Gastroesophageal sphincter (tissue), 4 donors: ENCODE measurements around the gene TCF12. TPM values are rescaled to one million over a fixed set of nuclear protein-coding genes. Genes with fewer than 3 reads are reported as not detected.

Experiments
- ATAC-seq: fragments of 150-250 bp; one replicate; pipeline ENCODE4 v1.9.1; 2016; ENCODE audit warnings: mild to moderate bottlenecking, moderate library complexity
- H3K27ac ChIP-seq, 4 donors: fragments of 200-600 bp; sonication (generic) in 3 of 4; 1 replicate in 3 of 4; 2 replicates in 1 of 4; pipeline ENCODE4 v1.5.1; 2016 to 2019
- H3K27me3 ChIP-seq: fragments of 200-600 bp; sonication (generic); one replicate; pipeline ENCODE4 v1.5.1; 2019
- H3K36me3 ChIP-seq, 2 donors: fragments of 200-600 bp; sonication (generic); one replicate each; pipeline ENCODE4 v1.5.1; 2019; ENCODE audit warnings: control low read depth in 1 of 2
- H3K4me1 ChIP-seq, 3 donors: fragments of 200-600 bp; sonication (generic); 1 replicate in 2 of 3; 2 replicates in 1 of 3; pipeline ENCODE4 v1.5.1; 2016 to 2019; ENCODE audit warnings: control low read depth in 2 of 3
- H3K4me3 ChIP-seq, 2 donors: fragments of 200-600 bp; sonication (generic); one replicate each; pipeline ENCODE4 v1.5.1; 2019; ENCODE audit warnings: mild to moderate bottlenecking in 1 of 2, moderate library complexity in 1 of 2
- H3K9me3 ChIP-seq, 3 donors: fragments of 200-600 bp; sonication (generic); one replicate each; pipeline ENCODE4 v1.5.1; 2017 to 2019; ENCODE audit warnings: control low read depth in 2 of 3
- CTCF ChIP-seq, 4 experiments: fragments of 200-600 bp in 2 of 4; fragments of 450-650 bp in 2 of 4; sonication (generic) in 1 of 4; IDR thresholded peaks; one replicate each; pipeline ENCODE4 v1.5.1; 2017 to 2019; ENCODE audit warnings: antibody characterized with exemption in 4 of 4, mild to moderate bottlenecking in 2 of 4, moderate library complexity in 2 of 4
- EP300 ChIP-seq: sonication (generic); formaldehyde crosslinking; IDR thresholded peaks from one replicate; pipeline ENCODE4 v1.6.1; 2017; ENCODE audit warnings: antibody characterized with exemption, mild to moderate bottlenecking
- POLR2A ChIP-seq, 2 donors: fragments of 450-650 bp; IDR thresholded peaks; one replicate each; pipeline ENCODE4 v1.6.1; 2017; ENCODE audit warnings: antibody characterized with exemption in 2 of 2, mild to moderate bottlenecking in 2 of 2, moderate library complexity in 1 of 2
- POLR2AphosphoS5 ChIP-seq: sonication (generic); formaldehyde crosslinking; IDR thresholded peaks from one replicate; pipeline ENCODE4 v1.6.1; 2017; ENCODE audit warnings: antibody characterized with exemption
- WGBS, 2 donors: methylation state at CpG; one replicate each; pipeline ENCODE4 v1.1.5; 2018; ENCODE audit warnings: low coverage in 1 of 2; 5-methylcytosine and 5-hydroxymethylcytosine counted together
- total RNA-seq, 4 donors: library from RNA; depleted of rRNA; stranded (reverse); fragments of >200 nt; gene quantifications; one replicate each; pipeline ENCODE4 v1.1.0, GENCODE V29; 2016

The TCF12 gene
- total RNA-seq, 4 donors from 2014 or later = 78.1 to 194 (median 154) TPM

GRCh38 chr15:57280464-57280863, 362.0 kb downstream of the TCF12 start:
- no peak for ATAC-seq
- Histone ChIP-seq H3K27ac (no peak overlapping the region), H3K4me1 (no peaks in the 10 kb centered on the region), H3K4me3 (no peak overlapping the region), H3K36me3 (peaks cover 4 to 85% of the 10 kb centered on the region in 2 donors), H3K9me3 (no peaks in the 10 kb centered on the region), H3K27me3 (no peaks in the 10 kb centered on the region)
- WGBS, 2 donors = 84 to 95% methylated on average over 3 of the region's 3 CpGs
- TF ChIP-seq POLR2A (IDR thresholded peaks at IDR 0.05) (no peak), EP300 (no peak), POLR2AphosphoS5 (no peak), CTCF (IDR thresholded peaks at IDR 0.05) (no peak)

- WGBS, 2 donors = 86 to 88% methylated on average over 5 to 8 of the region's 8 CpGs
- Histone ChIP-seq H3K4me3 (no peak overlapping the region), H3K27ac (no peak overlapping the region), H3K4me1 (no peaks in the 10 kb centered on the region), H3K9me3 (no peaks in the 10 kb centered on the region), H3K27me3 (no peaks in the 10 kb centered on the region), H3K36me3 (peaks cover 4 to 85% of the 10 kb centered on the region in 2 donors)
- ATAC-seq = no peak
- TF ChIP-seq POLR2A (IDR thresholded peaks at IDR 0.05) (no peak), EP300 (no peak), CTCF (IDR thresholded peaks at IDR 0.05) (no peak), POLR2AphosphoS5 (no peak)
Measured at GRCh38 chr15:57281321-57281720, 362.9 kb downstream of the TCF12 start.

- no peaks in the 10 kb centered on the region for H3K4me1 ChIP-seq
- H3K4me3 ChIP-seq = no peak overlapping the region
- no peak for ATAC-seq
- peaks cover 4 to 86% of the 10 kb centered on the region in 2 donors for H3K36me3 ChIP-seq
- WGBS, 2 donors = 80 to 96% methylated on average over 3 of the region's 3 CpGs
- TF ChIP-seq EP300 (no peak), POLR2A (IDR thresholded peaks at IDR 0.05) (no peak), CTCF (IDR thresholded peaks at IDR 0.05) (no peak), POLR2AphosphoS5 (no peak)
- H3K9me3 ChIP-seq = no peaks in the 10 kb centered on the region
- H3K27me3 ChIP-seq = no peaks in the 10 kb centered on the region
- H3K27ac ChIP-seq = no peak overlapping the region
Measured at GRCh38 chr15:57282686-57283085, 364.2 kb downstream of the TCF12 start.

GRCh38 chr15:57283774-57284503, 365.5 kb downstream of the TCF12 start:
- 67 to 73% methylated on average over 7 of the region's 14 CpGs for WGBS, 2 donors
- no peaks in the 10 kb centered on the region for H3K4me1 ChIP-seq
- H3K9me3 ChIP-seq = no peaks in the 10 kb centered on the region
- ATAC-seq = no peak
- no peak overlapping the region for H3K4me3 ChIP-seq
- no peaks in the 10 kb centered on the region for H3K27me3 ChIP-seq
- H3K27ac ChIP-seq = no peak overlapping the region
- TF ChIP-seq CTCF (IDR thresholded peaks at IDR 0.05) (no peak), POLR2AphosphoS5 (no peak), POLR2A (IDR thresholded peaks at IDR 0.05) (no peak), EP300 (no peak)
- H3K36me3 ChIP-seq = peaks cover 4 to 90% of the 10 kb centered on the region in 2 donors

GRCh38 chr15:57284535-57284934, 366.1 kb downstream of the TCF12 start:
- Histone ChIP-seq H3K9me3 (no peaks in the 10 kb centered on the region), H3K27ac (no peak overlapping the region), H3K4me3 (no peak overlapping the region), H3K4me1 (no peaks in the 10 kb centered on the region), H3K27me3 (no peaks in the 10 kb centered on the region), H3K36me3 (peaks cover 4 to 84% of the 10 kb centered on the region in 2 donors)
- WGBS, 2 donors = 62 to 69% methylated on average over 3 of the region's 3 CpGs
- TF ChIP-seq CTCF (IDR thresholded peaks at IDR 0.05) (no peak), EP300 (no peak), POLR2AphosphoS5 (no peak), POLR2A (IDR thresholded peaks at IDR 0.05) (no peak)
- no peak for ATAC-seq
